AG09309 (cell line): ENCODE data around the gene CMTM3.
"Not testable (repeated sequence)": the region's sequence is repeated elsewhere in the genome, so short reads cannot be mapped to it uniquely, and the experiment has no call there.

ENCODE experiments used
- DNase-seq: peaks from one replicate; pipeline ENCODE4 v3.0.0-alpha.2; 2010; ENCODE audit warnings: low read depth
- H3K4me3 ChIP-seq: 2 replicates; pipeline ENCODE4 v1.5.1; 2011; ENCODE audit warnings: mild to moderate bottlenecking, low read depth, low read length, moderate library complexity; ENCODE audit not compliant: control insufficient read depth
- CTCF ChIP-seq: IDR thresholded peaks from 2 replicates; pipeline ENCODE4 v1.5.1; 2011; ENCODE audit warnings: mild to moderate bottlenecking, low read depth, low read length, inconsistent platforms; ENCODE audit not compliant: insufficient read depth, control insufficient read depth; ENCODE audit errors: missing control alignments

The CMTM3 gene

GRCh38 chr16:66609139-66609510 is 4.6 kb downstream of the CMTM3 start:
- no peak for DNase-seq
- no peak overlapping the region for H3K4me3 ChIP-seq
- TF ChIP-seq CTCF, result no peak

- H3K4me3 ChIP-seq, result no peak overlapping the region
- no peak for DNase-seq
- TF ChIP-seq CTCF, result no peak
These were observed 5.8 kb downstream of the CMTM3 start for GRCh38 chr16:66610111-66610820.

GRCh38 chr16:66611911-66612310 is 7.4 kb downstream of the CMTM3 start:
- H3K4me3 ChIP-seq, DNase-seq: not testable (repeated sequence)

- no peak overlapping the region for H3K4me3 ChIP-seq
- no peak for DNase-seq
- TF ChIP-seq CTCF, result no peak
These were observed 7.9 kb downstream of the CMTM3 start for GRCh38 chr16:66612422-66612821.

- DNase-seq, result no peak
- TF ChIP-seq CTCF, result no peak
- no peak overlapping the region for H3K4me3 ChIP-seq
These were observed 9.8 kb downstream of the CMTM3 start for GRCh38 chr16:66614161-66614802.

- no peak for DNase-seq
- no peak overlapping the region for H3K4me3 ChIP-seq
- no peak for TF ChIP-seq CTCF
These were observed 11.7 kb downstream of the CMTM3 start for GRCh38 chr16:66616169-66616568.

- no peak overlapping the region for H3K4me3 ChIP-seq
- DNase-seq, result no peak
- no peak for TF ChIP-seq CTCF
These were observed 12.1 kb downstream of the CMTM3 start for GRCh38 chr16:66616592-66616991.
